Glomerular visceral epithelial cell (primary cell): ENCODE measurements around the gene NUP205.
"Not testable (repeated sequence)": the region's sequence is repeated elsewhere in the genome, so short reads cannot be mapped to it uniquely, and the experiment has no call there.

Source experiments
- DNase-seq: peaks from one replicate; pipeline ENCODE4 v3.0.0-alpha.2; 2016; ENCODE audit errors: extremely low spot score

NUP205 gene

DNA sequence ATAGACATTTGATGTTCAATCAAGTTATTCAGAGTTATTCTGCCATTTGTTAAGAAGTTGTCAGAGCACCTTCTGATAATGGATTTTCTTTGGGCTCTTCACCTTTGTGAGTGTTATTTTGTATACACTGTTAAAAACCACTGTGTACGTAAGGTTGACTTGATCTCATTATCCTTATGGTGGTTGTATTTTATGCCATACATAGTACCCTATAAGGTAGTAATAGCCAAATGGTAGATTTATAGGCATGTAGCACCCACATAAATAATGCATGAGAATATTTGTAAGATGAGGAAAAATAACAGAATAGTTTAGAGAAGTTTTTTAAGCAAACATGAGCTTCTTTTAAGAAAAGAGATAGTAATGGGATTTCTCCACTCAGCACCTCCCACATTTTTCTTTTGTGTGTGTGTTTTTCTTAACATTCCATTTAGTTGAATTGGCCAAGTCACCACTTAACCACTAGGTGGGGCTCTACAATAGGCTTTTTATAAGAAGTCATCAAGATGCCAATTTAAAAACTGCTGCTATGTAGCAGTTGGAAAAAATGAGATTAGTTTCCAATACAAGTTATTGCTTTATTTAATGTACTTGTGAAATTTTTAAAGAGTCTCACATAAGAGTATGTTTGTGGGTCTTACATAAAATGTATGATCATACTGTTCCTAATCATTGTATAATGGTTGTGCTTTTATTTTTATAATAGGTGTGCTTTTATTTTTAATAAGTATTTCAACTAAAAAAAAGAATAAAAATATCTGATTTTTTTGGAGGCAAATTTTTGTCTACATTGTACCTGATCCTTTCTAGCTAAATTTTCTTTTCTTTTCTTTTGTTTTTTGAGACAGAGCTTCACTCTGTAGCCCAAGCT, 63.5 kb downstream of the NUP205 start:
- peak; percentile 70 for DNase-seq

DNA sequence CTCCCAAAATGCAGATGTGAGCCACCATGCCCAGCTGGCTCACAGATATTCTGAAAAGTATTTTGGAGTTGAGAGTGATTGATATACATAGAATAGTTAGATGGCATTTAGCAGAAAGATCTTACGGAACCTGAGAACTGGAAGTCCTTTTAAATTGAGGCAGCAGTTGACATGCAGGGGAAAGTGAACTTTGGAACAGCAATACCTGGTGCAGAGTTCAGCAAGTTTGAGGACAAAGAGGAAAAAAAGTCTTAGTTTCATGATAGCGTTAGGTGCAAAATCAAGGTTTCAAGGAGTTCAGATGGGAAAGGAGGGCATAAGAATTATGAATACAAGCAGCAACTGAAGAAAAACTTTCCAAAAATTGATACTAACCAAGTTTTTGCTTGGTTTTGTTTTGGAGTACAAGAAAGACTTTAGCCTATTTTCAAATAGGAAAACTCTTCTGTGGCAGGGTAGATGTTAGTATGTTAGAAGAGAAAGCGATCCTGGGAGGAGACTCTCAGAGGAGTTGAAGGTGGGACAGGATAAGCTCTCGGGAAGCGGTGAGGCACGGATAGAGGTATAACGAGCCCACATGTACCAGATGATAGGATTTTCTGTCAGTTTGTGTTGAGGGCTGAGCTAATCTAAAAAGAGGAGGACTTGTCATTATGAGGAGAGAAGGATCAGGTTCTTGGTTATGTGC, 76.6 kb downstream of the NUP205 start:
- no peak for DNase-seq

DNA sequence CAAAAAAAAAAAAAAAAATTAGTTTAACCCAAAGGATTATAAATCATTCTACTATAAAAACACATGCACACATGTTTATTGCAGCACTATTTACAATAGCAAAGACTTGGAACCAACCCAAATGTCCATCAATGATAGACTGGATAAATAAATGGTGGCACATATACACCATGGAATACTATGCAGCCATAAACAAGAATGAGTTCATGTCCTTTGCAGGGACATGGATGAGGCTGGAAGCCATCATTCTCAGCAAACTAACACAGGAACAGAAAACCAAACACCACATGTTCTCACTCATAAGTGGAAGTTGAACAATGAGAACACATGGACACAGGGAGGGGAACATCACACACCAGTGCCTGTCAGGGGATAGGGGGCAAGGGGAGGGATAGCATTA, 82.0 kb downstream of the NUP205 start:
- DNase-seq = not testable (repeated sequence)

DNA sequence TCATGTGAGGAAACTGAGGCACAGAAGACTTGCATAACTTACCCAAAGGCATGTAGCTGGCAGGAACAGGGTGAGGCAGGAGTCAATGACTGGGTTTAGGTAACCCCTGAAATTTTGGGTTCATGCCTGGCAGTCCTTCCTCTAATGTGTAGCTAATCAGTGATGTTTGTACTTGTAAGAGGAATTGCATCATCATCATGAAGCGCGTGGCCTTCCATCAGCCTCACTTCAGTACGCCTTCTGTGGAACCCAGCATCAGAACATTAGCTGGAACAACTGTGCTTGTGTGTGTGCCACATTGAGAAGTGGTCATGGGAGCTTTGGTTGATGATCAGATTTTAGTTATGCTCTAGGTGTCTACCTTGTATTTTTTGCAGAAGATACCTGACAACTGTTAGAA, 86.4 kb downstream of the NUP205 start:
- no peak for DNase-seq

DNA sequence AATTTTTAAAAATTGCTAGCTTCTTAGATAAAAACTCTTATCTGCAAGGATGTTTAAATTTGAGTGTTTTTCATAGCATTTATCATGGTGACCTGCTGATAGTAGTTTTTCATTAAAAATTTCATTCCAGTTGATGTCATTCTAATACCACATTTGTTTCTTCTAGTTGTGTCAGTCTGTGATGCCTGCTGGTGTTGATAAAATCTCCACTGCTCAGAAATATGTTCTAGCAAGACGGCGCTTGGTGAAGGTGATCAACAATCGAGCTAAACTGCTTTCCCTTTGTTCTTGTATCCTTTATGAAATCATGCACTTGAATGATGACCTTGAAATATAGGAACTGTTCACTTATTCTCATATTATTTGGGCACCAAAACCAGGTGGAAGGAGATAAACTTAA, 87.0 kb downstream of the NUP205 start:
- no peak for DNase-seq

DNA sequence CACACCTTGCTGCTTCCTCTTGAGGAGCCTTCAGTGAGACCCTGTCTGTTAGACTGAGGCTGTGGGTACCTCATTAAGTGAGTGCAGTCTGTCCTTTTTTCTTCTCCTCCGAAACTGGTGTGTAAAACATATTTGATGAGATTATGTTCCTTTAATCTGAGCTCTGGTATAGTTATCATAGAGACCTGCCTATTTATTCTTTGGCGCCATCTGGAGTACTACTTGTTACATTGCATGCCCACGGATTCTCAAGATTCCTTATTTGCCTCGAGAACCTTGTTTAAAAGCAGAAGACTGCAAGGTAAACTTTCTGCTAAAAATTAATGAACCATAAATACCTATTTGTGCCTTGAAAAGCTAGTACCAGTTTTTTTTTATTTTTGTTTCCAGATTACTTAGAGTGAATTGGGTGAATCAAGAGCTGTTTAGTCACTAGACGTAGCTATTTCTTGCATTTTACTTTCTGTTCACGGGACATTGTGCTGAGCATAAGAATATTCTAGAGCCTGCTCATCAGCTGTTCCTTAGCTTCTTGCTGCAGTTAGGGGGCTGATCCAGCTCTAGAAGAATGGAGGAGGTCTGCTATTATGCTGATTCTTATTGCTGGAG, 87.7 kb downstream of the NUP205 start:
- DNase-seq = peak; percentile 27

DNA sequence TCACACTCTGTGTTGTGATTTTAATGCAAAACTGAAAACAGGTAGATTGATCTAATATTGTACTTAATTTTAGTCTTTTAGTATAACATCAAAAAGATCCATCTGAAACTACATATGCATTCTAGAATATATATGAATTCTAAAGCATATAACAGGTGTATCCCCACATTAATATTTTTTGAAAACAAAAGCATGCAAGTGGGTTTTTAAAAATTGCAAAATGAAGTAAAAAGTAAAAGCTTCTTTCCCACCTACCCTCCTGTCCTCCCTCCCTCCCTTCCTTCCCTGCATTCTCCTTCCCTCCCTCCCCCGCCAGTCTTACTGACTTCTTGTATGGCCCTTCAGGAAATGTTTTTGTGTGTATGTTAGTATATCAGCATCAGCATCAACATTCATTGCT, 90.0 kb downstream of the NUP205 start:
- no peak for DNase-seq

DNA sequence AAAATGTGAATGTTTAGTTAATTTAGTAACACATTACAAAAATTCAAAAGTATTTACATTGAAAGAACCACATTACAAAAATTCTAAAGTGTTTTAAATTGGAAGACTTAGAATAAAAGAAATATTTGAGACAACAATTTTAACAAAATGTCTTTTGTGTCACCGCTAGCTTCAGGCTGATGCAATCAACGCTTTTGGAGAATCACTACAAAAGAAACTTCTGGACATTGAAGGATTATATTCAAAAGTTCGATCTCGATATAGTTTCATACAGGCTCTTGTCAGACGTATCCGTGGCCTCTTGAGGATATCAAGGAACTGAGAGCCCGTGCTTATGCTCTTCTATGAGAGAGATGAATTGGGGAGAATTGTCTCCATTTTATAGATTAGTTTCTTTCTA, 90.5 kb downstream of the NUP205 start:
- DNase-seq = no peak

DNA sequence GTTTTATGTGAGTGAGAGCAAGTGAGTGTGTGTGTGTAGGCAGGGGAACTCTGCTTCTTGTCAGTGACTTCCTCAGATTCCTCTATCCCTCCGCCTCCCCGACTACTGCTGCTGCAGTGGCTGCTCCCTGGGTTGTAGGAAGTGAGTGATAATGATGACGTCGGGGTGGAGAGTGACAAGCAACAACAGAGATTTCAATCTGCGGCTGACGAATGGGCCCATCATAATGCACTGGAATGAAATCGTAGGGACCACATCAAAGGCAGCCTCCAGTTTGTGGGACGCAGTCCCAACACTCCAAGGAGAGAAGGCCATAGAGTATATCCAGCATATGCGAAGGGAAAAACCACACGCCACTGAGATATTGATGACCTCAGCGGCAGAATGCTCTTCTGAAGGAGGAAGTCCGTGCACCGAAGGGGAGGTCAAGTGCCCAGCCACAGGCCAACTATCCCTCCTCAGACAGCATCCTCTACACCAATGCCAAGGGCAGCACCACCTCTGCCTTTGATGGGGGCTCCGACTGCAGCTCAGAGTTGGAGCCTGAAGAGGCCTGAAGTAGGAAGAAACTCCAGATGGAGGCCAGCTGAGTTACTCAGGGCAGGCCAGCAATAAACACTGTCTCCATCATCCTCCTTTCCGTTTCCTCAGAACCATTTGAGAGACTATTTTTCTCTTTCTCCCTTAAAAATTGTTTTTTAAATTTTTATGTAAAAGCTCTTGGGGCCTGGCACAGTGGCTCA, 93.3 kb downstream of the NUP205 start:
- DNase-seq = no peak

DNA sequence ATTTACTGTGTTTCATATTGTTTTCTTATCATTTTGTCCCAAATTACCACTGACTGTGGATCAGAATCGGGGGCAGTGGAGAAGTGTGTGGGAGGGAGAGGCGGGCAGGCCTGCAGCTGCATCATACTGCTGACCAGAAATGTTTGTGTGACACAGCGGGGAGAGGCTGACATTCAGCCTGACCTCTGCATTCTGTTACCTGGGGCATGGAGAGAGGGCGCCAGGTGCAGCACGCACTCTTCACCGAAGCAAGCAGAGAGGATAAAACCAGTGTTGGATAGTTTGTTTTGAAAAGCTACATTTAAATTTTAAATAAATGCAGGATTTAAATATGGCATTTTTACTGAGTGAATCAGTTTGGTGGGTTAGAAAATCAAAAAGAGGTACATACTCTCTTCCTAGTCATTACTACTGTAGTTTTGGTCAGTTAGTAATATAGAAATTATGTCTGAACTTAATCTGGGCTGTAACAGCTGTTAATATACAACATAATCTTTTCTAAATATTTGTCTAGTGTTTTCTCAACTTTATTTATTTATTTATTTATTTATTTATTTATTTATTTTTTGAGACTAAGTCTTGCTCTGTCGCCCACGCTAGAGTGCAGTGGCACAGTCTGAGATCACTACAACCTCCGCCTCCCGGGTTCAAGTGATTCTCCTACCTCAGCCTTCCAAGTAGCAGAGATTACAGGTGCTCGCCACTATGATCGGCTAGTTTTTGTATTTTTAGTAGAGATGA, 95.8 kb downstream of the NUP205 start:
- DNase-seq = no peak

DNA sequence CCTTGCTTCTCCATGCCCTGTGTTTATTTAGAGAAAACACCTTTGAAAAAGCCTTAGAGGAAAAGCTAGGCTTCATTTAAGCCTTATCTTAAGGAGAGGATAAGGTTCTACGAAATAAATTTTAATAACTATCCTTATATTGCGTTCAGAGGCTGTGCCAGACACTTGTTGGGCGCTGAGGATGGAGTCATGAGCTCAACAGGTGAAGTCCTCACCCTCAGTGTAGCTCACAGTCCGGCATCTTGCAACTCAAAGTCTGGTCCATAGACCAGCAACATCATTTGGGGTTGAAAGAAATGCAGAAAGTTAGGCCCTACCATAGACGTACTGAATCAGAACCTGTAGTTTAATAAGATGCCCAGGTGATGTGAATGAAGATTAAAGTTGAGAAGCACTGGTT, 100.8 kb downstream of the NUP205 start:
- no peak for DNase-seq

DNA sequence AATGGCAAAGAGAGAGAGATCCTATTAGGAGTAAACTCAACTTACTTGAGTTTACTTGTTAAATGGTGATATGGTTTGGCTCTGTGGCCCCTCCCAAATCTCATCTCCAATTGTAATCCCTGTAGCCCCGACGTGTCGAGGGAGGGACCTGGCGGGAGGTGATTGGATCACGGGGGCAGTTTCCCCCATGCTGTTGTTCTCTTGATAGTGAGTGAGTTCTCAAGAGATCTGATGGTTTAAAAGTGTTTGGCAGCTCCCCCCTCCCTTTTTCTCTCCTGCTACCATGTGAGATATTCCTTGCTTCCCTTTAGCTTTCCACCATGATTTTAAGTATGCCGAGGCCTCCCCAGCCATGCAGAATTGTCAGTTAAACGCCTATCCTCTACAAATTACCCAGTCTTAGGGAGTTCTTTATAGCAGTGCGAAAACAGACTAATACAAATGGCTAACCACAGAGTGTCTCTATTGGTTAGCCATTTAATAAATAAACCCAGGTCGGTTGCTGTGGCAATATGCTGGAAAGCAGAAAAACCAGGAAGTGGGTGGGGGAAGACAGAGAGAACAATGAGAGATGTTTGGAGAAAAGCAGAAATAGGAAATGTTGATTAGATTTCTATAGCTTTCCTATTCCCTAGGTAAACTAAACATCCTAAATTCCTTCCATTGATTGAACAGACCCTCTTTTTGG, 101.6 kb downstream of the NUP205 start:
- peak; percentile 43 for DNase-seq

DNA sequence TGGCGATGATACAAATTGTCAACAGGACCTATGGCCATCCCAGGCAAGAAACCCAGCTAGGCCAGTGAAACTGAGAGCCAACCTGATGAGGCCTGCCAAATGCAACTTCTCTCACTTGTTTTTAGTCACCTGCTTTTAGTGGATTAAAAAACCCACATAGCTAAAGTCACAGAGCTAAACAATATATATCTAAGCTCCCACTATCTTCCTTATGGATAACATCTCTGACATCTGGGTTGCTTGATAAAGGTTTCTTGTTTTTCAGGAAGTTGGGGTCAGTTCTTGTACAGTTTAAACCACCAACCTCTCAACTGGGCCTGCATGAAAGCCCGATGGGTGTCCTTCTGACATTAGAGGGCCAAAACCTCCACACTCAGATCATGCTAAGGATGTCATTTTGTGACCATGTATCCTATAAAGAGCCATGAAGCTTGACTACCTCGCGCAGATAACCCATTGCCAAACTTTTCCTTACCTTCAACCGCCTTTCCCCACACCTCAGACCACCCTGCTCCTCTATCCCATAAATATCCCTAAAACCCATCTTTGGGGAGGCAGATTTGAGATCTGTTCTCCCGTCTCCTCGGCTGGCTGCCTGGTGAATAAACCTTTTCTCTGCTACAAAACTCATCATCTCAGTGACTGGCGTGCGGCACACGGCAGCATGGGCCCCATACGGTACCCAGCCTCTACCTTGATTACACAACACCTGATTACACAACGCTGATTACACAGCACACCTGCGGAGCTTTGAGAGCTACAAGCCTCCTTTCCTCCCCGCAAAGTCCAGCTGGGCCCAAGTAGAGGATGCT, 103.8 kb downstream of the NUP205 start:
- no peak for DNase-seq

DNA sequence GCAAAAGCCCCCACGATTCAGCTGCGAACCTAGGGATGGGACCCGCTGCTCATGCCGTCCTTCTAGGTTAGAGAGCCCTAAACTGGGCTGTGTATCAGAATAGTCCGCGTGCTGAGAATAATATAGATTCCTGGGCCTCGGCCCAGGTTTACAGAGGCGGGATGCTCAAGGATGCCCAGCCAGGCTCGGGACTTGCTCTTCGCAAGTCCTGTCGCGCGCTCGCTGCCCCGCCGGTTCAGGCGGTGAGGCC, 104.3 kb downstream of the NUP205 start:
- no peak for DNase-seq

DNA sequence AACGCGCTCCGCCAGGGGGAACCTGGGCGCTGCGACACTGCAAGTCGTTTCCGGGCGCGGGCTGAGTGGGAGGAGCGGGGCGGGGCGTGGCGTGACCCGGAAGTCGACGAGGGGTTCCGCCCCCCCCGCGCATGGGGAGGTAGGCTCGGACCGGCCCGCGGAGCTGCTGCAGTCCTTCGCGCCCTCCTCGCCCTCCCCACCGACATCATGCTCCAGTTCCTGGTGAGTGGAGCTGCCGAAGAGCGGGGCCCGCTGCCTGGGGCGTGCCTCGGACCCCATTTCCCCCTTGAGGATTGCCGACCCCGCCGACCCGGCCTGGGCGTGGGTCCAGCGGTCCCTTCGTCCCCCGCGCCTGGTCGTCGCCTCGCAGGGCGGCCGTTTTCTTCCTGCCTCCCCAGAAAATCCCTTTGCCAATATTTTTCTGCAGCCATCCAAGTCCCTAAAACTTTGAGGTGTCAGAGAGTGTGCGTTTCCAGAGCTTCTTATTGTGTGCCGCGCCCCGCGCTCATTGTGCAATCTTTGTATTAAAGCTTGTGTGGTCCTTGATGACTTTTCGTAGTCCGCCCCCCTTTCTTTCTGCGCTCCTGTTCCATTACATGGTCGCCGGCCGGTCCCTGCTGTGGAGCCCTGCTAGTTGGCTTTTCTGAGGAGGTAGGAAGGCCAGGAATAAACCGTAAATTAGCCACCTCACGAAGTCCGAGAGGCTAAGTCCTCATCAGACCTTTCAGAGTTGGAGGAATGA, 104.8 kb downstream of the NUP205 start, which contains the start of gene STMP1:
STMP1 (plus strand) TSS at position 142 of the 742 bp plus-strand sequence.
- DNase-seq = peak; percentile 93

DNA sequence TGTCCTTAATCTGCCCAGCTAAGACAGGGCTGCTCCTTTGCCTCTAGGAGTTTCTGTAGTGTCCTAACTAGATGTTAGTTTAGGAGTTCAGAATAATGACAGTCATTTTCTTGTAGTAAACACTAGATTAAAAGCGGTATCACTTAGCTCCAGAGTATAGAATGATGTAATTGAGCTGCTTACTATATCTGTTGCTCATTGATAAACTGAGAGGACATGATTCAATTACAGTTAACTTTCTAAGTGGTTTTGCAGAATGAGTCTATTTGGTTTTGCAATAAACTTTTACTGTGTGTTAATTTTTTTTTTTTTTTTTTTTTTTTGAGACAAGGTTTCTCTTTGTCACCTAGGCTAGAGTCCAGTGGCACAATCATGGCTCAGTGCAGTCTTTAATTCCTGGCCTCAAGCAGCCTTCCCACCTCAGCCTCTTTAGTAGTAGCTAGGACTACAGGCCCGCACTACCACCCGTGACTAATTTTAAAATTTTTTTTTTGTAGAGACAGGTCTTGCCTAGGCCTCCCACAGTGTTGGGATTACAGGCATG, 106.4 kb downstream of the NUP205 start:
- DNase-seq = no peak

DNA sequence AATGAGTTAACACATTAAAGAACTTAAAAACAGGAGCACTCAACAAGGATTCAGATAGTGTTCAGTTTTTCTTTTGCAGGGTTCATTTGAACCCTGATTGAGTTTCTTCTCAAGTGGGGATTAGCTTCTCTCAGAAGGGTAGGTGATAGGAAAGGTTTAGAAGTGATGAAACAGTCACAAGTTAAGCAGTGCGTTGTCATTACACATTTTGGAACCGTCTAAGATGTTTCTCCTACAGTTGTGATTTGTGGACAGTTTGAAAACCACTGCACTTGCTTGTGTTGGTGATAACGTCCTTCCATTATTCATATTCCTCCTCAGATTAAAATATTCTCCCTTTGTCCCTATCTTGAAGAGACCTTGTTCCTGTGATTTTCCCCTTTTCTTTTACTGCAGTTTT, 107.3 kb downstream of the NUP205 start:
- DNase-seq = no peak

DNA sequence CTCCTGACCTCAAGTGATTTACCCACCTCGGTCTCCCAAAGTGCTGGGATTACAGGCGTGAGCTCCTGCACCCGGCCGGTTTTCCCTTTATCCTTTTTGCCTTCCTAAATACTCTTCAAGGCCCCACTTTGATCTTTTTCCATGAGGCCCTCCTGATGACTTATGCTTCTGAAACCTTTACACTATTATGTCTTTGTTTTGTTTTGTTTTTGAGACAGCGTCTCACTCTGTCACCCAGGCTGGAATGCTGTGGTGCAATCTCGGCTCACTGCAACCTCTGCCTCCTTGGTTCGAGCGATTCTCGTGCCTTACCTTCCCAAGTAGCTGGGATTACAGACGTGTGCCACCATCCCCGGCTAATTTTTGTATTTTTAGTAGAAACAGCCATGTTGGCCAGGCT, 108.4 kb downstream of the NUP205 start:
- DNase-seq = no peak

DNA sequence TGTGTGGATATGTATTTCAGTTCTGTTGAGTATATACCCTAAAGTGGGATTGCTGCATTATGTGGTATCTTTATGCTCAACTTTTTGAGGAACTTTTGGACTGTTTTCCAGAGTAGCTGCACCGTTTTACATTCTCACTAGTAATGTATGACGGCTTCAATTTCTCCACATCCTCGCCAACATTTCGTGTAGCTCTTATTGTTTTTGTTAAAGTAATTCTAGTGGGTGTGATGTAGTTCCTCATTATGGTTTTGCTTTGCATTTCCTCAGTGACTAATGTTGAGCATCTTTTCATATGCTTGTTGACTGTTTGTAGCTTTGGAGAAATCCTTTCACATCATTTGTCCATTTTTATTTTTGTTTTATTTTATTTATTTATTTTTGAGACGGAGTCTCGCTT, 109.1 kb downstream of the NUP205 start:
- no peak for DNase-seq
